HL-60 (cell line): ENCODE data around the gene NBPF6.
"Not testable (repeated sequence)": the region's sequence is repeated elsewhere in the genome, so short reads cannot be mapped to it uniquely, and the experiment has no call there.

ENCODE experiments used
- GABPA ChIP-seq: IDR thresholded peaks from 2 replicates; pipeline ENCODE4 v1.6.1; 2012; ENCODE audit warnings: low read depth
- POLR2AphosphoS5 ChIP-seq: IDR thresholded peaks from 2 replicates; pipeline ENCODE4 v1.6.1; 2012; ENCODE audit warnings: low read depth
- REST ChIP-seq: IDR thresholded peaks from 2 replicates; pipeline ENCODE4 v1.6.1; 2012; ENCODE audit warnings: low read depth; ENCODE audit not compliant: insufficient replicate concordance
- SPI1 ChIP-seq: IDR thresholded peaks from 2 replicates; pipeline ENCODE4 v1.6.1; 2012; ENCODE audit warnings: low read depth, mild to moderate bottlenecking, borderline replicate concordance
- TF ChIP-seq, protein P1 (sequence below): IDR thresholded peaks from one replicate; pipeline ENCODE4 v1.5.1; 2011; ENCODE audit warnings: low read length, control low read depth, inconsistent platforms; ENCODE audit not compliant: insufficient read depth

DNA sequence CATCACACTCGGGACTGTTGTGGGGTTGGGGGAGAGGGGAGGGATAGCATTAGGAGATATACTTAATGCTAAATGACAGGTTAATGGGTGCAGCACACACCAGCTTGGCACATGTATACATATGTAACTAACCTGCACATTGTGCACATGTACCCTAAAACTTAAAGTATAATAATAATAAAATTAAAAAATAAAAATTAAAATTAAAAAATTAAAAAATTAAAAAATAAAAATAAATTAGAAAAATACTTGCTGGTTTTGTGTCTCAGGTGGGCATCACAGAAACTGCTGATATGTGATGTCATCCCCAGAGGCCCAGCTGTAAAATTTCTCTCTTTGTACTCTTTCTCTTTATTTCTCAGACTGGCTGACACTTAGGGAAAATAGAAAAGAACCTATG is 44.9 kb downstream of the NBPF6 start:
- TF ChIP-seq POLR2AphosphoS5, REST, GABPA, SPI1: not testable (repeated sequence)
- TF ChIP-seq, protein P1, sequence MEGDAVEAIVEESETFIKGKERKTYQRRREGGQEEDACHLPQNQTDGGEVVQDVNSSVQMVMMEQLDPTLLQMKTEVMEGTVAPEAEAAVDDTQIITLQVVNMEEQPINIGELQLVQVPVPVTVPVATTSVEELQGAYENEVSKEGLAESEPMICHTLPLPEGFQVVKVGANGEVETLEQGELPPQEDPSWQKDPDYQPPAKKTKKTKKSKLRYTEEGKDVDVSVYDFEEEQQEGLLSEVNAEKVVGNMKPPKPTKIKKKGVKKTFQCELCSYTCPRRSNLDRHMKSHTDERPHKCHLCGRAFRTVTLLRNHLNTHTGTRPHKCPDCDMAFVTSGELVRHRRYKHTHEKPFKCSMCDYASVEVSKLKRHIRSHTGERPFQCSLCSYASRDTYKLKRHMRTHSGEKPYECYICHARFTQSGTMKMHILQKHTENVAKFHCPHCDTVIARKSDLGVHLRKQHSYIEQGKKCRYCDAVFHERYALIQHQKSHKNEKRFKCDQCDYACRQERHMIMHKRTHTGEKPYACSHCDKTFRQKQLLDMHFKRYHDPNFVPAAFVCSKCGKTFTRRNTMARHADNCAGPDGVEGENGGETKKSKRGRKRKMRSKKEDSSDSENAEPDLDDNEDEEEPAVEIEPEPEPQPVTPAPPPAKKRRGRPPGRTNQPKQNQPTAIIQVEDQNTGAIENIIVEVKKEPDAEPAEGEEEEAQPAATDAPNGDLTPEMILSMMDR = not testable (repeated sequence)
